Stromal cell of bone marrow (primary cell): ENCODE measurements around the gene RCE1.

Source experiments
- DNase-seq: peaks from one replicate; pipeline ENCODE4 v3.0.0-alpha.2; 2012; ENCODE audit warnings: low read depth

Gene RCE1

GRCh38 chr11:66845143-66845875 is 2.1 kb downstream of the RCE1 start:
- DNase-seq: no peak

- DNase-seq: no peak
Observed at GRCh38 chr11:66845876-66846212, 2.6 kb downstream of the RCE1 start.

DNA sequence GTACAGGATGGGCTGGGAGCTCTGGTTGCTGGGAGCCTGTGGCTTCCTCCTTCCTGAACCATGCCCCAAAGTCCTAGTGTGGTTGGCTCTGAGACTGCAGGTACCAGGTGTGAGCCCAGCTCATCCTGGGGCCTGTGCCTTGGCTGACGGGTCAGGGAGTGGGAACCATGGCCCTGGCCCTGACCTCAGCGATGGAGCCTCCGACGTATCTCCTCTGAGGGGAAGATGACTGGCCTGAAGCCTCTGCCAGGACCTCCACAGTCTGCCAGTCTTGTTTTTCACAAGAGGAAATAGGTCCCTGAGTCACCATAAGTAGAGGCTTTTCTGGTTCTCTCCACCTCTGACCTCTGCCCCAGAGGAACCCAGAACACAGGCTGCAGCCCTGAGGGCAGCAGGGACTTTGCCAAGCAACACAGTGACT is 3.4 kb downstream of the RCE1 start:
- no peak for DNase-seq

DNA sequence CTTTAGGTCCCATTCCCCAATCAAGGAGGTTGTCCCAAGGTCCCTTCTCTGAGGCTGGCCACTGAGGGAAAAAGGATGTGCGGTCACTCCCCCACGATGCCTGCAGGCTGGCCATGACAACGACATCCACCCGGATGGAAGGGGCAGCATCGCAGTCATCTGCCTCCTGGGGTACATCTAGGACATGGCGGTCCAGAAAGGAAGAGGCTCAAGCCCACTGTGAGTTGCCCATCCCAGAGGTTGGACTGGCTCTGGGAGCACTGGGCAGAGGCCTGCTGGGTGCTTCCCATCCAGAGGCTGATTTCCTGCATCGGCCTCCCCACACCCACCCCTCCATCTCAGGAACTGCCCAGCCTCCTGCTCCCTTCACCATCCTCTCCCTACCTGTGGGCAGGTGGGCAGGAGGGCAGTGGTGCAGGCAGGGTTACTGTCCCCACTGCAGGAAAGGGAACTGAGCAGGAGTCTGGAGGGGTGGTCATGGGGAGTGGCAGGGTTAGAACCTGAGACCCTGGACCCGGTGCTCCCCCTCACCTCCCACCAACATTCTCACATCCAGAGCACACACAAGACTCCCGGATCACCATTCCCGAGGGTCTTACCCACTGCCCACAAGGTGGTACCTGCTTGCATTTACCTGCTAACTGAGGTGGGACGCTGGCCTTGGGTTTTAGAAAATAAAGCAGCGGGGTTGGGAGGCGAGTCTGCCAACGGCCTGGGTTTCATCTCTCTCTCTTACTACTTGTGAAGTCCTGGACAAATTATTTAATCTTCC is 4.4 kb downstream of the RCE1 start:
- no peak for DNase-seq

DNA sequence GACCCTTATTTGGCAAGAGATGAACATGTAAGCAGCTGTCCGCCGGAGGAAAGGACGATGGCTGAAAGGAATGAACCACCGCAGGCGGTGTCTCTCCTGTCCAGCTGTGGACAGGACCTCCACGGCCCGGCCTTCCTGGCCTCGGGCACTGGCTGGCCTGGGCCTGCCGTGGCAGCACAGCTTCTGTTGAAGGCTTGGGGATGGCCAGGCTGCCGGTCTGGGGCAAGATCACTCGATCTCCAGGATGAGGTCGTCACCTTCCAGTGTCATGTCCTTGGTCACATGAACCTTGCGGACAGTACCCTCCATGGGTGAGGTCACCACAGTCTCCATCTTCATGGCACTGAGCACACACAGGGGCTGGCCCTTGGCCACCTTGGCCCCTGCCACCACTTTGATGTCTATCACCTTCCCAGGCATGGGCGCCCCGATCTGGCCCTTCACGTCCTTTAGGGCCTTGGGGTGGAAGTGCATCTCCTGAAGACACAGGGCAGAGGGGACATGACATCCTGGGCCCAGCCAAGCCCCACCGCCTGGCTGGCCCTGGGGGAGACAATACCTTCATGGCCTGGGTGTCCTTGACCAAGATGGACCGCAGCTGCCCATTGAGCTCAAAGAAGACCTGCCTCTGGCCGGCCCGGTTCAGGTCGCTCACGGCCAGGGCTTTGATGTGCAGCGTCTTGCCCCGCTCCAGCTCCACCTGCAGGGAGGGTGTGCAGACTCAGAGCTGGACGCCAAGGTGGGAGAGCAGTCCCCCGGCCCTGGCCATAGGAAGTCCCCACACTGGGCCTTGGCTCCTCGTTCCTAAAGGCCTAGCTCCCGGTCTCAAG is 5.6 kb downstream of the RCE1 start:
- no peak for DNase-seq

DNA sequence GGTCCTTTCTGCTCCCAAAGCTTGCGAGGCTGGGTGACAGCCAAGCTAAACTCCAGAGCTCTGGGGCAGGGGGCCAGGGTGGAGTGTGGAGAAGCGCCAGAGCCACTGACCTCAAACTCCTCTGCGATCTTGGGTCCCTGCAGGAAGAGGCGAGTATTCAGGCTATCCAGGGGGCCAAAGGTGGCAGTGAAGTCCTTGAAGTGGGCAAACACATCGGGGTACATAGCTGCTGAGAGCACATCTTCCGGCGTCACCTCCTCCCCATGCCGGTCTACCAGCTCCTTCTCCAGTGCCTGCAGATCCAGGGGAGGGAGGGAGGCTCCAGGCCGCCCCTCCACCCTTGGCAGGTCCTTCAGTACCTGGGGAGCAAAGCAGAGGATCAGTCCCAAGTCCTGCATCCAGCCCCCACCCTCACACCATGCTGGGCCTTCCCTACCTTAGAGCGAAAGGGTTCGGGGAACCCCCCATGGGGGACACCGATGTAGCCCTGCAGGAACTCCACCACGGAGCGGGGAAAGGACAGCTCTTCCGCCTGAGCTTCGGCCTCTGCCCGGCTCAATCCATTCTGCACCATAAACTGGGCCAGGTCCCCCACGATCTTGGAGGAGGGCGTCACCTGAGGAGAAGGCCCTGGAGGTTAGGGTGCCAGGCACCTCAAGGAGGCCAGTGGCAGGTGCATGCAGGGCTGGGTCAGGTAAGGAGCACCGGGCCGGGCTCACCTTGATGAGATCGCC is 6.4 kb downstream of the RCE1 start:
- no peak for DNase-seq

- DNase-seq: no peak
Observed at GRCh38 chr11:66850235-66850587, 7.0 kb downstream of the RCE1 start.

- no peak for DNase-seq
Observed at GRCh38 chr11:66850588-66851238, 7.5 kb downstream of the RCE1 start.

GRCh38 chr11:66851239-66851596 is 8.0 kb downstream of the RCE1 start:
- no peak for DNase-seq

GRCh38 chr11:66851698-66852465 is 8.6 kb downstream of the RCE1 start:
- DNase-seq: no peak

- no peak for DNase-seq
Observed at GRCh38 chr11:66852466-66853241, 9.4 kb downstream of the RCE1 start.

DNA sequence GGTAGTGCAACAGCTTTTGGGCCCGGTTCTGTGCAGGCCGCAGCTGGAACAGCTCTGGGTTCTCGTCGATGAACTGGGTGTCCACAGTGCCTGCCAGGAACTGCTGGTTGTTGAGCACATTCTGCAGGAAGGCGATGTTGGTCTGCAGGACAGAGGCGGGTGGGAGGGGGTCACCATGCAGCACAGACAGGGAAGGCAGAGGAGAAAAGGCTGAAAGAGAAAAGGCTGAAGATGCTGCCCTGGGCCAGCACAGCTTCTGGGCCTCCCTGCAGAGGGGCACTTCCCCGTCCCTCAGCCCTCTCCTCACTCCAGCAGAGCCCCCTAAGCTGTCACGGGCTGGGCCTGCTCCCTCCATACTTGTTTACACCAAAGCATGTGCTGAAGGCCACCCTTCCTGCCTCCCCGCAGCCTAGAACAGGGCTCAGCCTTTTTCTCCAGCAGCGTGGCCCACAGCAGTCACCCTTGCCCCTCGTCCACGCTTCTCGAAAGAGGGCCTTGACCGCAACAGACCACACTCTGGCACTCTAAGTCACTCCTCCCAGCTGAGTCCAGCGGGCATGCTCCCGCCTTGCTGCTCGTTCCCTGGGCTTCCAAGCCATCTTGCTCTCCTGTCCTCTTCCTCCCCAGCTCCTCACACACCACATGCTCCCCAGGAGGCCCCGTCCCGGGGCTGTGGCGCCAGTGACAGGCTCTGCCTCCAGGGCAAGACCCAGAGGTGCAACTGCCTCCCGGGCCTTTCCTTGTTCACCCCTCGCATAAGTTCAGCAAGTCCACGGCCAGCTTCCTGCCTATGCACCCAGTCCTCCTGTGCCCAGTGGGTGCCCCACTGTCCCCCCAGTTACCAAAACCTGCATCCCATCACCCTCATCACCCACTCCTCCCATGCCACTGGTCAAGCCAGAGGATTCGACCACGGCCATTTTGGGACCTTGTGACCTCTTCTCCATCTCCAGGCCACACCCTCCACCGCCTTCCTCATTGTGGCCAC is 10.3 kb downstream of the RCE1 start:
- no peak for DNase-seq

DNA sequence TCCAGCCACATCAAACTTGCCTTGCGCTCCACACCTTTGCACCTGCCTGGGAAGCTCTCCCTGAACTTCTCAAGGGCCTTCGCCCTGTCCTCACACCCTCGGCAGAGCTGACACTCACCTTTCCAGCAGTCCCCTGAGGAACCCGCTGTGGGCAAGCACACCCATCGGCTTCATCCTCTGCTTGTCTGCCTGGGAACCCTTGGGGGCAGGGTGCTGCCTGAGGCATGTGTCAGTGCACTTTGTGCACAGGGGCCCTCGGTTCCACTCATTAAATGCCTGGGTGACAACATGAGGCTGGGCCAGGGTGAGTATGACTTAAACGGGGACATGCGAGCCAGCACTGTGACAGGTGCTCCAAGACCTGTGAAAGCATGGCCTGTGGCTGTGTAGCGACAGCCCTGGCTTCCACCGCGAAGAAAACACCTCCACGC is 11.0 kb downstream of the RCE1 start:
- no peak for DNase-seq

- DNase-seq: no peak
Observed at GRCh38 chr11:66854729-66855211, 11.5 kb downstream of the RCE1 start.

DNA sequence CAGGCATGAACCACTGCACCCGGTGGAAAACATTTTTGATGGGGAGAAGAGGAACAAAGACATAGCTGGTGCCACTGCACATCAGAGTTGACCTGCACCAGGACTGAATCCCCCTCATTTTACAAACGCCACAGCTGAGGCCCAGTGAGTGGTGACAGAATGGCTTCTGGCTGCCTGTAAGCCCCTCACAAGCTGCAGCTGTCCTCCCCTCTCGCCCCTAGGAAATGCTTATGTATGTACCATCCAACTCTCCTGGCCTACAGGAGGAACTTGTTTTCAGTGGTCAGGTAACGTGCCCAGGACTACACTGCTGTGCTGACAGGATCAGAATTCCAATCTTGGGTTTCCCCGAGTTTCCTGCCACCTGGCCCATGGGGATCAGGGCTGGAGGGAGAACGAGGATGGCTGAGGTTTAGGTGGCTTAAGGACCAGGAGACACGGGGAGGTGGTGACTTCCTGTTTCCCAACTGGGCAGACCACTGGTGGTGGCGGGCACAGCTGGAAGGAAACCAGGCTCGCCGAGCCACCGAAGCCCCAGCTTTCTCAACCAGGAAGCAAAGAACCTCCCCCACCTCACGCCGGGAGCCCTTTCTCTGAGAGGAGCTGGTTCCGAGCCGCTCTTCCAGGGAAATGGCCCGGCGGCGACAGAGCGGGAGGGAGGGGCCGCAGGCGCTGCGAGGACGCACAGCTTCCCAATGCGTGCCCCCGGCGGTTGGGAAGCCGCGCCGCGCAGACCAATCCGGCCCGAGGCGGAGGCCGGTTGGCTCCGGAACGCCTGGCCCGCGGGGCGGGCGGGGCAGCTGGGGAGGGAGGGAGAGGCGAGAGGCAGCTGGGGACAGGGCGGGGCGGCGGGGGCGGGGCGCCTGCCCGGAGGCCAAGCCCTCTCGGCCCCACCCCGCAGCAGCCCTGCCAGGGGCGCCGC is 12.6 kb downstream of the RCE1 start:
- peak; percentile 89 for DNase-seq

GRCh38 chr11:66856496-66857233 is 13.4 kb downstream of the RCE1 start, which contains the start of gene LRFN4:
Gene LRFN4 (plus strand): TSS chr11:66857064. CDS start chr11:66857745, 681 bp downstream.
- DNase-seq: no peak
